Spleen (tissue), 11 donors: ENCODE results near the gene SF3B1. TPM values are rescaled to one million over a fixed set of nuclear protein-coding genes. Genes with fewer than 3 reads are reported as not detected.
A peak's percentile ranks its signal among the peaks of the same experiment; 100 is the strongest.

ENCODE experiments used
- DNase-seq: peaks from one replicate; pipeline ENCODE4 v3.0.0-alpha.2; 2020
- H3K27ac ChIP-seq, 8 donors: fragments of 200-600 bp; sonication (generic) in 7 of 8; 1 replicate in 4 of 8; 2 replicates in 4 of 8; pipeline versions ENCODE4 v1.5.0 to v1.8.0; 2016 to 2021; ENCODE audit warnings: inconsistent platforms in 4 of 8, mild to moderate bottlenecking in 4 of 8, moderate library complexity in 1 of 8
- H3K27me3 ChIP-seq, 7 donors: fragments of 200-600 bp; sonication (generic) in 6 of 7; replicated peaks in 1 of 7; 1 replicate in 4 of 7; 2 replicates in 3 of 7; pipeline versions ENCODE4 v1.5.0 to v1.8.0; 2016 to 2021; ENCODE audit warnings: inconsistent platforms in 3 of 7, mild to moderate bottlenecking in 1 of 7
- H3K36me3 ChIP-seq, 6 donors: fragments of 200-600 bp; sonication (generic) in 5 of 6; 1 replicate in 4 of 6; 2 replicates in 2 of 6; pipeline versions ENCODE4 v1.5.0 to v1.8.0; 2016 to 2021; ENCODE audit warnings: inconsistent platforms in 2 of 6
- H3K4me1 ChIP-seq, 6 donors: fragments of 200-600 bp; sonication (generic) in 5 of 6; 1 replicate in 3 of 6; 2 replicates in 3 of 6; pipeline versions ENCODE4 v1.5.0 to v1.8.0; 2016 to 2021; ENCODE audit warnings: inconsistent platforms in 3 of 6
- H3K4me3 ChIP-seq, 8 donors: fragments of 200-600 bp; sonication (generic) in 7 of 8; 1 replicate in 4 of 8; 2 replicates in 4 of 8; pipeline versions ENCODE4 v1.5.0 to v1.8.0; 2016 to 2021; ENCODE audit warnings: inconsistent platforms in 4 of 8, mild to moderate bottlenecking in 4 of 8, moderate library complexity in 2 of 8
- H3K9me3 ChIP-seq, 8 donors: fragments of 200-600 bp; sonication (generic) in 7 of 8; 1 replicate in 4 of 8; 2 replicates in 4 of 8; pipeline versions ENCODE4 v1.5.0 to v1.8.0; 2016 to 2021; ENCODE audit warnings: inconsistent platforms in 4 of 8
- CTCF ChIP-seq, 11 experiments: fragments of 200-600 bp in 7 of 11; fragments of 450-650 bp in 4 of 11; sonication (generic) in 4 of 11; IDR thresholded peaks in 8 of 11; conservative IDR thresholded peaks in 3 of 11; 1 replicate in 7 of 11; 2 replicates in 4 of 11; pipeline versions ENCODE4 v1.4.0 to v1.8.0; 2016 to 2021; ENCODE audit warnings: antibody characterized with exemption in 11 of 11, inconsistent platforms in 4 of 11, mild to moderate bottlenecking in 1 of 11
- POLR2A ChIP-seq, 3 donors: fragments of 450-650 bp; IDR thresholded peaks; one replicate each; pipeline ENCODE4 v1.5.1; 2017; ENCODE audit warnings: antibody characterized with exemption in 3 of 3, mild to moderate bottlenecking in 1 of 3
- POLR2AphosphoS5 ChIP-seq, 3 donors: sonication (generic); formaldehyde crosslinking; IDR thresholded peaks; one replicate each; pipeline ENCODE4 v1.5.1; 2017; ENCODE audit warnings: antibody characterized with exemption in 3 of 3
- WGBS, 5 donors: extraction: QIAGEN DNeasy Blood & Tissue Kit in 3 of 5; methylation state at CpG; one replicate each; pipeline versions ENCODE4 v1.1.5 to v1.1.7; 2013 to 2018; 5-methylcytosine and 5-hydroxymethylcytosine counted together
- intact Hi-C: fragments of 100-400 bp; cut with DNase I; formaldehyde crosslinking; loops from one replicate; pipeline ENCODE4 v1.15.0; 2023; ENCODE audit warnings: low total_unique reads
- polyA plus RNA-seq, 3 donors: library from polyadenylated mRNA; stranded (reverse); fragments of 200-250 nt; gene quantifications; one replicate each; pipeline ENCODE4 v1.2.1, GENCODE V29; 2013
- total RNA-seq, 7 donors: library from RNA; depleted of rRNA in 3 of 7; stranded (reverse); fragments of >200 nt in 3 of 7; fragmentation: NEBNext Ultra II Directional in 4 of 7; extraction: Animal tissue kit (Norgen Biotek cat#: 25700) in 4 of 7; gene quantifications; one replicate each; pipeline versions ENCODE4 v1.1.0 to v1.2.1, GENCODE V29; 2016 to 2021
- donor health status: healthy with polysubstance abuse.
- donor health status: DM: no; HTN: no; CAD: no; lungs with moderate emphysema.
- donor health status: DM: no; HTN: no; CAD: no.
- donor health status: Bipolar disorder and iron deficiency.
- donor health status: healthy.
- donor health status: DM: no; HTN: no; CAD: no.
- donor health status: DM: yes; HTN: yes; CAD: no.

SF3B1 gene
- total and polyA plus RNA-seq, 10 donors = 256 to 1,150 (median 343) TPM

DNA sequence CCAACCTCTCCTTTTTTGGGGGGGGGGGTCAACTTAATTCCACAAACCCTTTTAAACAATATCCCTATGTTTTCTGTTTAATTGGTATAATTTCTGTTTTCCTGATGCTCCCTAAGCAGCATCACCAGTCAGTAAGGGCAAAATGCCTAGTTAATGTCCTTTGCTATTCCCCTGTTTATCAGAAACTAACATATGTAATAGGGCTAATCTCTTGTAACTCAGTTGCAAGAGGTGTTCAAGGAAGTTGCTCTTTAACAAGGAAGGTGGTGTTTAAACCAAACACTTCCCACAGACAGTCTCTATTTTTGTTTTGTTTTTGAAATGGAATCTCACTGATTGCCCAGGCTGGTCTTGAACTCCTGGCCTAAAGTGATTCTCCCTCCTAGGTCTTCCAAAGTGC, 12.0 kb upstream of the SF3B1 start:
- Histone ChIP-seq H3K36me3 (no peaks in the 10 kb centered on the region), H3K9me3 (no peaks in the 10 kb centered on the region), H3K4me1 (peaks cover 0 to 20% (median 9%) of the 10 kb centered on the region in 6 donors), H3K4me3 (no peak overlapping the region), H3K27ac (no peak overlapping the region), H3K27me3 (no peaks in the 10 kb centered on the region)
- TF ChIP-seq POLR2A (IDR thresholded peaks at IDR 0.05) = no peak
- TF ChIP-seq POLR2AphosphoS5 (IDR thresholded peaks at IDR 0.05) = no peak
- TF ChIP-seq CTCF (IDR thresholded peaks at IDR 0.05 in 8 of 11, conservative IDR thresholded peaks at IDR 0.05 in 3 of 11) = no peak
- intact Hi-C loops = no loop called here
- DNase-seq = no peak

GRCh38 chr2:197445746-197446145, 10.9 kb upstream of the SF3B1 start:
- intact Hi-C loops = no loop called here
- H3K27ac ChIP-seq = no peak overlapping the region
- peaks cover 0 to 20% (median 9%) of the 10 kb centered on the region in 6 donors for H3K4me1 ChIP-seq
- H3K4me3 ChIP-seq = no peak overlapping the region
- H3K9me3 ChIP-seq = no peaks in the 10 kb centered on the region
- H3K36me3 ChIP-seq = no peaks in the 10 kb centered on the region
- 63 to 79% (median 69%) methylated on average over 1 of the region's 1 CpG for WGBS, 5 donors
- H3K27me3 ChIP-seq = no peaks in the 10 kb centered on the region
- no peak for DNase-seq
- TF ChIP-seq CTCF (IDR thresholded peaks at IDR 0.05 in 8 of 11, conservative IDR thresholded peaks at IDR 0.05 in 3 of 11) = no peak
- TF ChIP-seq POLR2AphosphoS5 (IDR thresholded peaks at IDR 0.05) = no peak
- no peak for TF ChIP-seq POLR2A (IDR thresholded peaks at IDR 0.05)

DNA sequence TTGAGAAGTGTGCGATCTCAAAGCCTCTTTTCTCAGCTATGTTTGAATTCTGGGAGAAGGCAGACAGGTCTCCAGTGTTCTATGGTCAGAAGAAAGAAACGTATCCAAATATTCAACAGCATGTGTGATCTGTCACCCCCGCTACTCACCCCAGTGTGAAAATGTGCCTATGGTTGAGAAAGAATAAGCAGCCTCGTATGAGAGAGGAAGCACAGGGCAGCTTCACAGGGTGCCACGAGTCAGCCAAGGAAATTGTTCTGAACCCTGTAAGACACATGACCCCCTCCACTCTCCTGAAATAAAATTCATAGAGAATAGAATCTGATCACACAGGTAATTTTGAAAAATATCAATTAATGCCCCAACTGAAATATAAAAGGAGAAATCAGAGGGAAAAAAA, 8.0 kb upstream of the SF3B1 start:
- TF ChIP-seq CTCF (IDR thresholded peaks at IDR 0.05 in 8 of 11, conservative IDR thresholded peaks at IDR 0.05 in 3 of 11) (no peak), POLR2A (IDR thresholded peaks at IDR 0.05) (no peak), POLR2AphosphoS5 (IDR thresholded peaks at IDR 0.05) (no peak)
- 45 to 65% (median 55%) methylated on average over 5 of the region's 5 CpGs for WGBS, 5 donors
- Histone ChIP-seq H3K4me1 (peaks cover 0 to 20% (median 9%) of the 10 kb centered on the region in 6 donors), H3K36me3 (no peaks in the 10 kb centered on the region), H3K27me3 (no peaks in the 10 kb centered on the region), H3K27ac (peak overlapping the region in 3 of 8 donors; percentile 56 to 72 (median 68)), H3K4me3 (no peak overlapping the region), H3K9me3 (no peaks in the 10 kb centered on the region)
- DNase-seq = no peak
- intact Hi-C loops = no loop called here

- Histone ChIP-seq H3K4me3 (no peak overlapping the region), H3K9me3 (no peaks in the 10 kb centered on the region), H3K4me1 (peaks cover 11 to 36% (median 25%) of the 10 kb centered on the region in 6 donors), H3K27ac (no peak overlapping the region), H3K36me3 (no peaks in the 10 kb centered on the region), H3K27me3 (no peaks in the 10 kb centered on the region)
- WGBS, 5 donors = 94 to 100% (median 97%) methylated on average over 2 of the region's 2 CpGs
- no peak for TF ChIP-seq POLR2A (IDR thresholded peaks at IDR 0.05)
- intact Hi-C loops = no loop called here
- DNase-seq = no peak
These were observed 2.6 kb upstream of the SF3B1 start for GRCh38 chr2:197437380-197437779.
